ENCODE measurements around the gene MPRIP.

The MPRIP gene

DNA sequence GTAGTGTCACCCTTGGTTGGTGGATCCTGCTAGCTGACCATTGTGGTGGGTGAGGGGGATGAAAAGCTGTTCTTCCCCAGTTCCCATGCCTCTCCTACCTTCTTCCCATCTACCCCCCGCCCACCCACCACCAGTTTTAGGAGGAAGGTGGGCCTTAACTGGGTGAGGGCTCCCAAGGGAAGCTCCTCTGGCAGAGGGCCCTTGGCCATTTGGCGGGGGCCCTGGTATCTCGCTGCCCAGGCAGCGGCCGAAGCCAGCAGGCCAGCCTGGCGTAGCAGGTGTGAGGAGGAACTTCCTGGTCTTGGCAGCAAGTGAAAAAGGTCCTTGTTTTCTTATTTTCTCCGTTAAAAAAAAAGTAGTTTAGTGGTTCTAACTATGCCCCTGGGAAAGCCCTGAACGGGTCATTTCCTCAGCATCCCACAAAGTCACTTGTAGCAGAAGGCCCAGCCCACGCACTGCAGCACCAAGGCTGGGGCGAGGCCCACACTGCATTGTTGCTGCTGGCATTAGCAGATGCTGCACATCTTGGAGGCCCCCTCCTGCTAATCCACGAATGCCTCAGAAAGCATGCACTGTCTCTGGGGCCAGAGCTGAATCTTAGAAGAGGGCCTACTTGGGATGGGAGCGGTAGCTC is 72.5 kb downstream of the MPRIP start:
- POLR2A ChIA-PET = no interaction called here

DNA sequence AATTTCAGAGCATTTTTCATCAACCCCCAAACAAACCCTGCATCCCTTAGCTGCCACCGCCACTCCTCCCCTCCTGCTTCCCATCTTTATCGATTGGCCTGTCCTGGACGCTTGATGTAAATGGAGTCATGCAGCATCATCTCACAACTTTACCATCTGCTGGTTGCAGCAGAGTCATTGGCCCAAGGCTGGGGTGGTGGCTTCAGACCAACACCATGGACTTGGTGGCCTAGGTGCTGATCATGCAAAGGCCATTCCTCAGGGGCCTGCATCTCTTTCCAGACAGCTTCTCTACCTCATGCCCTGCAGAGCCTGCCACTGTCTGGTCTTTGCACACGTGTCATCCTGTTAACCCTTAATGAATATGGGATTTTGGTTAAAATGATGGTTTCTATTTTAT is 73.4 kb downstream of the MPRIP start:
- TF ChIP-seq, protein P1, sequence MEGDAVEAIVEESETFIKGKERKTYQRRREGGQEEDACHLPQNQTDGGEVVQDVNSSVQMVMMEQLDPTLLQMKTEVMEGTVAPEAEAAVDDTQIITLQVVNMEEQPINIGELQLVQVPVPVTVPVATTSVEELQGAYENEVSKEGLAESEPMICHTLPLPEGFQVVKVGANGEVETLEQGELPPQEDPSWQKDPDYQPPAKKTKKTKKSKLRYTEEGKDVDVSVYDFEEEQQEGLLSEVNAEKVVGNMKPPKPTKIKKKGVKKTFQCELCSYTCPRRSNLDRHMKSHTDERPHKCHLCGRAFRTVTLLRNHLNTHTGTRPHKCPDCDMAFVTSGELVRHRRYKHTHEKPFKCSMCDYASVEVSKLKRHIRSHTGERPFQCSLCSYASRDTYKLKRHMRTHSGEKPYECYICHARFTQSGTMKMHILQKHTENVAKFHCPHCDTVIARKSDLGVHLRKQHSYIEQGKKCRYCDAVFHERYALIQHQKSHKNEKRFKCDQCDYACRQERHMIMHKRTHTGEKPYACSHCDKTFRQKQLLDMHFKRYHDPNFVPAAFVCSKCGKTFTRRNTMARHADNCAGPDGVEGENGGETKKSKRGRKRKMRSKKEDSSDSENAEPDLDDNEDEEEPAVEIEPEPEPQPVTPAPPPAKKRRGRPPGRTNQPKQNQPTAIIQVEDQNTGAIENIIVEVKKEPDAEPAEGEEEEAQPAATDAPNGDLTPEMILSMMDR (IDR thresholded peaks at IDR 0.05; ENCODE audit: insufficient read depth, low read length, missing control alignments) = no peak
- H3K4me3 ChIP-seq (ENCODE audit: low read depth, low read length) = no peak overlapping the region
- ChIA-PET POLR2A (no interaction called here), CTCF (interaction anchor here (1.7 kb wide), 1 partner anchor 26 kb away, joined by 6 read pairs; no protein-coding TSS in a partner anchor)
- DNase-seq (ENCODE audit: low read depth, low spot score) = no peak

More for the DNA sequence above, 72.5 kb downstream of the MPRIP start:
- no peak overlapping the region for H3K4me3 ChIP-seq (ENCODE audit: low read depth, low read length)
- CTCF ChIA-PET = interaction anchor here (1.7 kb wide), 1 partner anchor 27 kb away, joined by 6 read pairs; no protein-coding TSS in a partner anchor
- DNase-seq (ENCODE audit: low read depth, low spot score) = no peak
- TF ChIP-seq, protein P1 (IDR thresholded peaks at IDR 0.05; ENCODE audit: insufficient read depth, low read length, missing control alignments) = no peak

DNA sequence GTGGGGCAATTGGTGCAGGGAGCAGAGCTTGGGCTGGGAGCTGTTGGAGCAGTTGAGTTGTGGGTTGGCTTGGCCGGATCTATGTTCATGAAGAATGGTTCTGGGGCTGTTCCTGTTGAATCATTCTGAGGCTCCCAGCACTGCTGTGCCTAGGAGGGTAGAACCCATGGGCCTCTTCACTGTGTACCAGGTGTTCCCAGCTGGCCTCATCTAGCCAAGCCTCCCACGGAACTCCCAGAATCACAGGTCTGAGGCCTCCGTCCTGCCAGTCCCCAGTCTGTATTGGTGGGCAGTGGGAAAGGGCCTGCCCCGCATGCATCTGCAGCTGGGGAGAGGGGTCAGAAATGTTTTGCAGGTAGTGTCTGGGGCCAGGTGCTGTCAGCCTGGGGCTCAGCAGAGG is 74.1 kb downstream of the MPRIP start:
- TF ChIP-seq, protein P1 (IDR thresholded peaks at IDR 0.05; ENCODE audit: insufficient read depth, low read length, missing control alignments) = no peak
- no peak for DNase-seq (ENCODE audit: low read depth, low spot score)
- H3K4me3 ChIP-seq (ENCODE audit: low read depth, low read length) = no peak overlapping the region
- ChIA-PET POLR2A (no interaction called here), CTCF (interaction anchor here (1.4 kb wide), 1 partner anchor 8 kb away, joined by 5 read pairs; no protein-coding TSS in a partner anchor)

DNA sequence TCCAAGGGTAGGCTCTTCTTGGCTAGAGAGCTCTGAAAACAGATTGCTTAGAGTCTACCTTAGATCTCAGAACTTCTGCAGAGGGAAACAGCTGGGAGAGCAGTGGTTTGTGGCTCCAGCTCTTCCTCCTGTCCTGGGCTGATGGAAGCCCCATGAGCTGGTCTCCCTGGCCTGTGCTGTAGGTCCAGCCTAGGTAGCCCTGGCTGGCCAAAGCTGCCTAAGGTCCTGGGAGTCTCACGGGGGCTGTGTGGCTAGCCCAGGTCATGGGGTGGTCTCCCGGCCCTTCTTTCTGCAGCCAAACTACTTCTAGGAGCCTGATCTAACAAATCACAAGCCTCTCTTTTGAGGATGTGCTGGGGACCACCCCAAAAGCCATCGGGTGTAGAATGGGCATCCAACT is 75.7 kb downstream of the MPRIP start:
- DNase-seq (ENCODE audit: low read depth, low spot score) = no peak
- ChIA-PET POLR2A (no interaction called here), CTCF (interaction anchor here (1.1 kb wide), 2 partner anchors 23 to 117 kb away, joined by 3 read pairs; no protein-coding TSS in a partner anchor)
- TF ChIP-seq, protein P1 (IDR thresholded peaks at IDR 0.05; ENCODE audit: insufficient read depth, low read length, missing control alignments) = no peak
- H3K4me3 ChIP-seq (ENCODE audit: low read depth, low read length) = no peak overlapping the region

DNA sequence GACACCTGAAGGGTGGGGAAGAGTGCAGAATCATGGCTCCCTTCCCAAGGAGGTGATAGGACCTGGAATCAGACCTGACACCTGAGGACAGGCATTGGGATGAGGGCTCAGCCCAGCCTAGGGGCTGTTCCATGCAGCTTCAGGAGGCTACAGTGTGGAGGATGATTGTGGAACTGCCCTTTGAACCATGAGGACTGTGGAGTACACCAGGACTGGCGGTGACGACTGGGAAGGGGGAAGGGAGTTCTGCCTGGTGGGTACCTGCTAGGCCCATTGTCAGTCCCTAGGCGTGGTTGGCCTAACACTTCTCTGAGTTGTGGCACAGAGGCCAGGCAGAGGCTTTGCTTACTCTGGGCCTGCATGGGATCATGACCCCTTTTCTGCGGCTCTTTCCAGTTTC is 76.1 kb downstream of the MPRIP start:
- POLR2A ChIA-PET = no interaction called here
- DNase-seq (ENCODE audit: low read depth, low spot score) = no peak
- CTCF ChIA-PET = interaction anchor here (1.1 kb wide), 2 partner anchors 22 to 118 kb away, joined by 3 read pairs; no protein-coding TSS in a partner anchor
- TF ChIP-seq, protein P1 (IDR thresholded peaks at IDR 0.05; ENCODE audit: insufficient read depth, low read length, missing control alignments) = no peak
- no peak overlapping the region for H3K4me3 ChIP-seq (ENCODE audit: low read depth, low read length)

DNA sequence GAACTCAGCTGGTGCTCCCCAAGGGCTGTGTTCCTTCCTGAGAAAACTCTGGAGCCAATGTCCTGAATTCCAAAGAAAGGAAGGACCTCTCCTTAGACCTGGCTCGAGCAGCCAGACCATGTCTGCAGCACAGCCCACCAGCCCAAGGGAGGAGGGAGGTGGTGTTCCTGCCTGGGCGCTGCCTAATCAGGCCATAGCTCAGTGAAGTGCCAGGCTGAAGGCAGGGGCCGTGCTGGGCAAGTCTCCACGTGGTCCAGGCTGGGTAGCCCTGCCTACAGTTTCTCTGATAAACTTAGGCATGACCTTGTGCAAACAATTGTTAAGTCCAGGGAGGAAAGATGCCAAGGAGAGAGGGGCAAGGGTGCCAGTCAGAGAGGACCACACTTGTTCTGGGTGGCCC is 76.8 kb downstream of the MPRIP start:
- POLR2A ChIA-PET = no interaction called here
- DNase-seq (ENCODE audit: low read depth, low spot score) = no peak
- TF ChIP-seq, protein P1 (IDR thresholded peaks at IDR 0.05; ENCODE audit: insufficient read depth, low read length, missing control alignments) = no peak
- no peak overlapping the region for H3K4me3 ChIP-seq (ENCODE audit: low read depth, low read length)
- CTCF ChIA-PET = interaction anchor here (0.8 to 2.9 kb wide), 4 partner anchors 11 to 120 kb away, joined by 3 to 22 read pairs (median 4); no protein-coding TSS in a partner anchor

Measured in AG04449 (cell line).